ENCODE results near the gene ARSG. TPM values are rescaled to one million over a fixed set of nuclear protein-coding genes. Genes with fewer than 3 reads are reported as not detected.

Gene ARSG
- total and polyA plus RNA-seq, 9 of the 15 experiments (the other 6 are each of a cell fraction or from before 2014, with no cell fraction given) = 1.0 to 5.6 (median 1.8) TPM

DNA sequence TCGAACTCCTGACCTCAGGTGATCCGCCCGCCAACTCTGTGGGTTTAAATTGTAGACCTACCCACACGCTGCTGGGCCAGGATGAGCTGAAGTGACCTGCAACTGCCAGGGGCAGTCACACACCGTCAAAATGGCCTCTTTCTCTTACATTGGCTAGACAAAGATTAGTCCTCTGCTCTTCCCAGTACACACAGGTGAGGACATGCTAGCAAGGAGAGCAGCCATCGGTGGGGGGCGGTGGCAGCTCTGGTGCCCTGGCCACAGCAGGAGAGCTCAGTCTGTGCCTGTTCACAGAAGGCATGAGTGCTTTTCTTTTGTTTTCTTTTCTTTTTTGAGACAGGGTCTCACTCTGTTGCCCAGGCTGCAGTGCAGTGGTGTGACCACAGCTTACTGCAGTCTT is 136.3 kb downstream of the ARSG start:
- Histone ChIP-seq H3K4me3 (no peak overlapping the region), H3K27ac (ENCODE audit: extremely low read depth, low read depth, low read length) (no peak overlapping the region), H4K20me1 (replicated peaks; ENCODE audit: control insufficient read depth, insufficient read depth, low read length) (no peaks in the 10 kb centered on the region; the same call in 1 of the 2 replicates), H3K79me2 (ENCODE audit: control insufficient read depth, insufficient read depth, low read length) (no peaks in the 10 kb centered on the region), H3K27me3 (ENCODE audit: control insufficient read depth in 2 of 2, insufficient read depth in 2 of 2, low read length in 2 of 2) (peaks cover 0 to 11% of the 10 kb centered on the region in 2 experiments; a peak in 2 of 5 replicates), H3K4me2 (ENCODE audit: insufficient read depth, low read length) (no peak overlapping the region), H3K9me1 (ENCODE audit: control insufficient read depth, insufficient read depth, low read length) (no peaks in the 10 kb centered on the region), H2AFZ (ENCODE audit: low read depth, low read length) (no peak overlapping the region), H3K9me3 (replicated peaks; ENCODE audit: control insufficient read depth, insufficient read depth, low read depth, low read length) (no peaks in the 10 kb centered on the region), H3K4me1 (replicated peaks in 1 of 2; ENCODE audit: control insufficient read depth in 2 of 2, insufficient read depth in 2 of 2, low read length in 2 of 2) (no peaks in the 10 kb centered on the region; a peak in 1 of 5 replicates), H3K36me3 (ENCODE audit: control insufficient read depth, insufficient read depth, low read length) (peaks cover 2% of the 10 kb centered on the region; the same call in 1 of the 3 replicates), H3K9ac (ENCODE audit: insufficient read depth in 1 of 2, low read depth in 2 of 2, low read length in 2 of 2) (no peak overlapping the region)
- in situ Hi-C loops (cut with MboI) (no loop called here), intact Hi-C loops (cut with micrococcal nuclease) (no loop called here)
- POLR2A ChIA-PET = no interaction called here
- no peak for TF ChIP-seq POU5F1 (IDR thresholded peaks at IDR 0.05; ENCODE audit: borderline replicate concordance, low read depth, low read length, partially characterized antibody)
- TF ChIP-seq ILK (tag; IDR thresholded peaks at IDR 0.05; ENCODE audit: borderline replicate concordance, low read depth) = no peak
- no peak for TF ChIP-seq NCOR1 (IDR thresholded peaks at IDR 0.05)
- TF ChIP-seq, protein P1, sequence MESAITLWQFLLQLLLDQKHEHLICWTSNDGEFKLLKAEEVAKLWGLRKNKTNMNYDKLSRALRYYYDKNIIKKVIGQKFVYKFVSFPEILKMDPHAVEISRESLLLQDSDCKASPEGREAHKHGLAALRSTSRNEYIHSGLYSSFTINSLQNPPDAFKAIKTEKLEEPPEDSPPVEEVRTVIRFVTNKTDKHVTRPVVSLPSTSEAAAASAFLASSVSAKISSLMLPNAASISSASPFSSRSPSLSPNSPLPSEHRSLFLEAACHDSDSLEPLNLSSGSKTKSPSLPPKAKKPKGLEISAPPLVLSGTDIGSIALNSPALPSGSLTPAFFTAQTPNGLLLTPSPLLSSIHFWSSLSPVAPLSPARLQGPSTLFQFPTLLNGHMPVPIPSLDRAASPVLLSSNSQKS (CRISPR knock-in tag; IDR thresholded peaks at IDR 0.05) = no peak
- TF ChIP-seq ZNF586 (CRISPR knock-in tag; conservative IDR thresholded peaks at IDR 0.05) = no peak
- TF ChIP-seq EP400 (IDR thresholded peaks at IDR 0.05) = no peak
- TF ChIP-seq ZNF551 (CRISPR knock-in tag; IDR thresholded peaks at IDR 0.05) = no peak
- ATAC-seq (no peak), FAIRE-seq (no peak), DNase-seq (ENCODE audit: extremely low read depth in 1 of 4, low spot score in 3 of 4) (no peak)
- no TSS peak for BruUV-seq (replicated peaks)
- 43% methylated on average over 7 of the region's 7 CpGs for WGBS (ENCODE audit: insufficient coverage, low coverage, missing lambda C conversion rate)
- CTCF ChIA-PET (ENCODE audit: low intra/inter-chr PET ratio) = no interaction called here
